ENCODE measurements around the gene CRYL1. TPM values are rescaled to one million over a fixed set of nuclear protein-coding genes. Genes with fewer than 3 reads are reported as not detected.

The CRYL1 gene
- total RNA-seq, 1 experiment from 2014 or later, result 26.5 TPM

GRCh38 chr13:20394169-20394501, 131.5 kb downstream of the CRYL1 start (continued):
- no peak for TF ChIP-seq CTCF (IDR thresholded peaks at IDR 0.05 in 2 of 3, conservative IDR thresholded peaks at IDR 0.05 in 1 of 3; ENCODE audit: borderline replicate concordance in 1 of 3, insufficient read depth in 1 of 3, low read depth in 2 of 3, low read length in 2 of 3)

- no peaks in the 10 kb centered on the region for H4K20me1 ChIP-seq (ENCODE audit: insufficient read depth)
- no peaks in the 10 kb centered on the region for H3K79me2 ChIP-seq (ENCODE audit: insufficient read depth, low read length)
- ChIA-PET CTCF (no interaction called here), POLR2A (no interaction called here), RAD21 (ENCODE audit: low non-redundant PET in 1 of 2, low total read pairs in 2 of 2, uncharacterized antibody in 2 of 2, unreplicated experiment in 2 of 2) (no interaction called here)
- TF ChIP-seq CTCF (IDR thresholded peaks at IDR 0.05 in 2 of 3, conservative IDR thresholded peaks at IDR 0.05 in 1 of 3; ENCODE audit: borderline replicate concordance in 1 of 3, insufficient read depth in 1 of 3, low read depth in 2 of 3, low read length in 2 of 3), result no peak
- no peak for TF ChIP-seq REST (IDR thresholded peaks at IDR 0.05; ENCODE audit: low read depth)
- no peak for TF ChIP-seq RAD21 (IDR thresholded peaks at IDR 0.05; ENCODE audit: low read depth)
- no peak for TF ChIP-seq ZFX (IDR thresholded peaks at IDR 0.05)
- no peak for TF ChIP-seq ZNF274 (IDR thresholded peaks at IDR 0.05; ENCODE audit: low read depth, low read length)
- TF ChIP-seq TCF7L2 (IDR thresholded peaks at IDR 0.05; ENCODE audit: borderline replicate concordance, extremely low read depth, insufficient read depth, insufficient read length), result no peak
- no peak for TF ChIP-seq YY1 (IDR thresholded peaks at IDR 0.05; ENCODE audit: extremely low read depth, insufficient replicate concordance, low read depth, low read length)
- H3K4me3 ChIP-seq (replicated peaks in 1 of 2; ENCODE audit: low read depth in 1 of 2, low read length in 2 of 2), result no peak overlapping the region
- no peak for DNase-seq (ENCODE audit: low read depth, low spot score)
- H3K9me2 ChIP-seq (ENCODE audit: insufficient read depth), result no peaks in the 10 kb centered on the region
- no peaks in the 10 kb centered on the region for H3K27me3 ChIP-seq (ENCODE audit: insufficient read depth, low read length)
- H2AFZ ChIP-seq (ENCODE audit: low read depth, low read length, poor library complexity, severe bottlenecking), result no peak overlapping the region
- no peak overlapping the region for H3K27ac ChIP-seq (ENCODE audit: low read depth, low read length)
- no peak overlapping the region for H3K4me2 ChIP-seq (ENCODE audit: low read length)
- no peak overlapping the region for H3K9ac ChIP-seq (ENCODE audit: low read length)
- no TSS peak for BruUV-seq (replicated peaks)
- H3K9me3 ChIP-seq (ENCODE audit: control insufficient read depth in 1 of 2, insufficient read depth in 1 of 2, low read depth in 1 of 2, low read length in 2 of 2), result no peaks in the 10 kb centered on the region
- intact Hi-C loops (cut with micrococcal nuclease), result no loop called here
- no peaks in the 10 kb centered on the region for H3K36me3 ChIP-seq (ENCODE audit: control insufficient read depth in 1 of 2, insufficient read depth in 2 of 2, low read length in 2 of 2)
- H3K4me1 ChIP-seq (ENCODE audit: control insufficient read depth in 1 of 2, insufficient read depth in 2 of 2, low read length in 2 of 2), result peaks cover 2 to 5% of the 10 kb centered on the region in 2 experiments; a peak in 2 of 4 replicates
- no peak for ATAC-seq
These were observed 132.1 kb downstream of the CRYL1 start for GRCh38 chr13:20393273-20394168.

Data from HCT116 (cell line).